ENCODE data around the gene DNAH12.

DNA sequence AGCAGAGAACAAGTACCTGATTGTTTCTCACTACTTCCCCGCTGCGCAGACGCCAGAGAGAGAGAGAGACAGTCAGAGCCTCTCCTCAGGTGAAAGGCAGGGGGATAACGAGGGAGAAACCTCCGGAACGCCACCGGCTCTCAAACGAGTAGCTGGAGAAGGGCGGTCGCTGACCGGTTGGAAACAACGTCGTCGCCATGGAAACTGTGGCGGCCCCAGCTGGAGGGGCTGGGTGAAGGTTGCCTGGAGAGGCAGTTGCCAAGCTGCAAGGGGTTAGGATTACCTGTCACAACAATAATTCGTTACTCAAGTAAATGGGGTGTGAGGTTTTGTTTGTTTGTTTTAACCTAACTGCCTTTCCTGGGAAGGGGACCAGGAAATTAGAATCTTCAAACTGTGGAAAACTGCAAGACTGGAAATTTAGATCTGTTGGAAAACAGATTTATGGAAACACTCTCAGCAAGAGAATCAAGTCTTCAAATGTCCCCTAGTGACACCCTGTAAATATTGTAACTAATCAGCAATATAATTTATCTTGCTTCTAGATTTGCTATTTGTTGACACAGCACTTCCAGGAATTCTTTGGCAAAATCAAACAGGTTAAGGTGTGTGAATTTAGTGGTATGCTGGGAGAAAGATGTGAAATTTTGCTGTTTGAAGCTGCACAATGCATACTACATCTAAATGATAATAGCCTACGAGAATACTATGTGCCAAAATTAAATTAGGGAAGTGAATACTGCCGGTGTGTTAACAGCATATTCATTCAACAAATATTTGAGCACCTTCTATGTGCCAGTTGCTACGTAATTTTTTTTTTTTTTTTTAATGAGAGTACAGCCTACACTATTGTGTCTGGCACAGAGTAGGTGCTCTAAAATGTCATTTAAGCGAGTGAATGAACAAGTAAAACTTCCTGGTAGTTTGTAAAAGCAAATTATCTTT is at the start of gene DNAH12:
- TF ChIP-seq, protein P1, sequence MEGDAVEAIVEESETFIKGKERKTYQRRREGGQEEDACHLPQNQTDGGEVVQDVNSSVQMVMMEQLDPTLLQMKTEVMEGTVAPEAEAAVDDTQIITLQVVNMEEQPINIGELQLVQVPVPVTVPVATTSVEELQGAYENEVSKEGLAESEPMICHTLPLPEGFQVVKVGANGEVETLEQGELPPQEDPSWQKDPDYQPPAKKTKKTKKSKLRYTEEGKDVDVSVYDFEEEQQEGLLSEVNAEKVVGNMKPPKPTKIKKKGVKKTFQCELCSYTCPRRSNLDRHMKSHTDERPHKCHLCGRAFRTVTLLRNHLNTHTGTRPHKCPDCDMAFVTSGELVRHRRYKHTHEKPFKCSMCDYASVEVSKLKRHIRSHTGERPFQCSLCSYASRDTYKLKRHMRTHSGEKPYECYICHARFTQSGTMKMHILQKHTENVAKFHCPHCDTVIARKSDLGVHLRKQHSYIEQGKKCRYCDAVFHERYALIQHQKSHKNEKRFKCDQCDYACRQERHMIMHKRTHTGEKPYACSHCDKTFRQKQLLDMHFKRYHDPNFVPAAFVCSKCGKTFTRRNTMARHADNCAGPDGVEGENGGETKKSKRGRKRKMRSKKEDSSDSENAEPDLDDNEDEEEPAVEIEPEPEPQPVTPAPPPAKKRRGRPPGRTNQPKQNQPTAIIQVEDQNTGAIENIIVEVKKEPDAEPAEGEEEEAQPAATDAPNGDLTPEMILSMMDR (IDR thresholded peaks at IDR 0.05; ENCODE audit: extremely low read depth in 1 of 2, insufficient read depth in 1 of 2, low read depth in 1 of 2, low read length in 2 of 2): no peak
- no peak for TF ChIP-seq POLR2A (IDR thresholded peaks at IDR 0.05; ENCODE audit: low read depth, low read length)
